Measurements from ENCODE around the gene NECAB3.

Gene NECAB3

DNA sequence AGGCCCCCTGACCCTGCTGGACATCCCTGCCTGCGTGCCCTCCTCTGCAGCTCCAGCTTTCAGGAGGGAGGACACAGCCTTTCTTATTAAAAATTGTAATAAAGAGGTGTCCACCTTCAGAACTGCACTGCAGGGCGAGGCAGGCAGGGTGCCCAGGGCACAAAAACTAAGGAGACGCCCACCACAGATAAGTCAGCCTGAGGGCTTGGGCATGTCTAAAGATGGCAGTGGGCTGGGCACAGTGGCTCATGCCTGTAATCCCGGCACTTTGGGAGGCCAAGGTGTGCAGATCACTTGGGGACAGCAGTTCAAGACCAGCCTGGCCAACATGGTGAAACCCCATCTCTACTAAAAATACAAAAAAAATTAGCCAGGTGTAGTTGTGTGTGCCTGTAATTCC is 19.1 kb downstream of the NECAB3 start:
- no peaks in the 10 kb centered on the region for H3K4me1 ChIP-seq (ENCODE audit: control insufficient read depth, low read length)
- H4K20me1 ChIP-seq (ENCODE audit: control insufficient read depth, insufficient read depth, low read depth, low read length), result no peaks in the 10 kb centered on the region
- no peak for TF ChIP-seq CTCF (IDR thresholded peaks at IDR 0.05; ENCODE audit: low read depth, low read length, poor library complexity, severe bottlenecking)
- no peak for TF ChIP-seq EZH2phosphoT487 (IDR thresholded peaks at IDR 0.05; ENCODE audit: borderline replicate concordance, low read length)
- no peak overlapping the region for H3K27ac ChIP-seq (ENCODE audit: low read depth, low read length)
- H3K4me3 ChIP-seq (ENCODE audit: low read length), result no peak overlapping the region
- peaks cover 3% of the 10 kb centered on the region; the same call in 1 of the 2 replicates for H3K27me3 ChIP-seq (ENCODE audit: control insufficient read depth, low read length)
- no peak overlapping the region for H3K4me2 ChIP-seq (ENCODE audit: low read length)
- no peaks in the 10 kb centered on the region for H3K79me2 ChIP-seq (ENCODE audit: control insufficient read depth, low read length)
- no peaks in the 10 kb centered on the region; the same call in 1 of the 2 replicates for H3F3A ChIP-seq (ENCODE audit: control insufficient read depth, insufficient read depth)
- no peaks in the 10 kb centered on the region for H3K9me3 ChIP-seq (ENCODE audit: control insufficient read depth, insufficient read depth, low read length)
- no peaks in the 10 kb centered on the region; the same call in 1 of the 2 replicates for H3K36me3 ChIP-seq (ENCODE audit: control insufficient read depth, low read length)
- H3K9me2 ChIP-seq (replicated peaks; ENCODE audit: control insufficient read depth, low read length), result no peaks in the 10 kb centered on the region

DNA sequence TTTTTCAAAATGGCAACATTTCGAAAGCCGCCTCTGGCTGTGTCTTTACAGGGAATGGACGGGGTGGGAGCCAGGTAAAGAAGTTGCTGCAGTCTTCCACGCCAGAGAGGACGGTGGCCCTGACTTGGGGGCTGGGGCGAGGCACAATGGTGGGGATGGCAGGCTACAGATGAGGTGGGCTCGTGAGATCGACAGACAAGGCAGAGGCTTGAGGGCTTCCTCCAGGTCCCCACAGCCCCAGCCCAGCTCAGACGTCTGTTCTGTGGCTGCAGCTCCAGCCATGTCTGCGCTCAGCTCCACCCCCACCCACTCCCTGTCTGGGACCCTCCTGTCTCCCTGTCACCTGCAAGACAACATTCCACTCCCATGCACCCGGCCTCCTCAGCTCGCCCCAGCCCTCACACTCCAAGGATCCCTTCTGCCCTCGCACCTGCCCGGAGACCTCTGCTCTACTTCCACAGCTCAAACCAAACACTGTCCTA is 19.5 kb downstream of the NECAB3 start:
- Histone ChIP-seq H3K27ac (ENCODE audit: low read depth, low read length) (no peak overlapping the region), H3K4me2 (ENCODE audit: low read length) (no peak overlapping the region), H3K27me3 (ENCODE audit: control insufficient read depth, low read length) (peaks cover 3% of the 10 kb centered on the region; the same call in 1 of the 2 replicates), H3K79me2 (ENCODE audit: control insufficient read depth, low read length) (no peaks in the 10 kb centered on the region), H4K20me1 (ENCODE audit: control insufficient read depth, insufficient read depth, low read depth, low read length) (no peaks in the 10 kb centered on the region), H3K9me3 (ENCODE audit: control insufficient read depth, insufficient read depth, low read length) (no peaks in the 10 kb centered on the region), H3K36me3 (ENCODE audit: control insufficient read depth, low read length) (no peaks in the 10 kb centered on the region; the same call in 1 of the 2 replicates), H3K4me3 (ENCODE audit: low read length) (no peak overlapping the region), H3K9me2 (replicated peaks; ENCODE audit: control insufficient read depth, low read length) (no peaks in the 10 kb centered on the region), H3K4me1 (ENCODE audit: control insufficient read depth, low read length) (no peaks in the 10 kb centered on the region), H3F3A (ENCODE audit: control insufficient read depth, insufficient read depth) (no peaks in the 10 kb centered on the region; the same call in 1 of the 2 replicates)
- no peak for TF ChIP-seq CTCF (IDR thresholded peaks at IDR 0.05; ENCODE audit: low read depth, low read length, poor library complexity, severe bottlenecking)
- TF ChIP-seq EZH2phosphoT487 (IDR thresholded peaks at IDR 0.05; ENCODE audit: borderline replicate concordance, low read length), result no peak

GRCh38 chr20:33653900-33654596 is 20.2 kb downstream of the NECAB3 start:
- H3K36me3 ChIP-seq (ENCODE audit: control insufficient read depth, low read length), result no peaks in the 10 kb centered on the region; the same call in 1 of the 2 replicates
- no peak overlapping the region for H3K4me2 ChIP-seq (ENCODE audit: low read length)
- H3K79me2 ChIP-seq (ENCODE audit: control insufficient read depth, low read length), result no peaks in the 10 kb centered on the region
- H3K9me2 ChIP-seq (replicated peaks; ENCODE audit: control insufficient read depth, low read length), result no peaks in the 10 kb centered on the region
- TF ChIP-seq CTCF (IDR thresholded peaks at IDR 0.05; ENCODE audit: low read depth, low read length, poor library complexity, severe bottlenecking), result no peak
- no peak for TF ChIP-seq EZH2phosphoT487 (IDR thresholded peaks at IDR 0.05; ENCODE audit: borderline replicate concordance, low read length)
- H3K4me1 ChIP-seq (ENCODE audit: control insufficient read depth, low read length), result no peaks in the 10 kb centered on the region
- H3K4me3 ChIP-seq (ENCODE audit: low read length), result no peak overlapping the region
- no peaks in the 10 kb centered on the region; the same call in 1 of the 2 replicates for H3F3A ChIP-seq (ENCODE audit: control insufficient read depth, insufficient read depth)
- H4K20me1 ChIP-seq (ENCODE audit: control insufficient read depth, insufficient read depth, low read depth, low read length), result no peaks in the 10 kb centered on the region
- H3K27me3 ChIP-seq (ENCODE audit: control insufficient read depth, low read length), result peaks cover 3% of the 10 kb centered on the region; the same call in 1 of the 2 replicates
- no peaks in the 10 kb centered on the region for H3K9me3 ChIP-seq (ENCODE audit: control insufficient read depth, insufficient read depth, low read length)
- no peak overlapping the region for H3K27ac ChIP-seq (ENCODE audit: low read depth, low read length)

Data from DOHH2 (cell line).